HG03108 (cell line): ENCODE data around the gene PCDHA12.
"Not testable (repeated sequence)": the region's sequence is repeated elsewhere in the genome, so short reads cannot be mapped to it uniquely, and the experiment has no call there.

Experiments used
- ATAC-seq: cut with Tn5 transposase; IDR thresholded peaks from one replicate; pipeline ENCODE4 v1.9.1; 2021; ENCODE audit warnings: moderate library complexity; ENCODE audit not compliant: unreplicated experiment

The PCDHA12 gene

GRCh38 chr5:140875085-140876065, at the start of gene PCDHA12:
TSS of gene PCDHA12 (plus strand) at chr5:140875308. CDS start at chr5:140875473, 165 bp downstream.
- ATAC-seq, result no peak

GRCh38 chr5:140827704-140828361, 47.3 kb upstream of the PCDHA12 start, which contains the start of gene PCDHA6:
TSS of gene PCDHA6 (plus strand) at chr5:140827960. CDS start at chr5:140828092, 132 bp downstream.
- no peak for ATAC-seq

GRCh38 chr5:140828362-140828737, 46.8 kb upstream of the PCDHA12 start:
- no peak for ATAC-seq

- ATAC-seq, result not testable (repeated sequence)
These were observed 45.3 kb upstream of the PCDHA12 start for GRCh38 chr5:140829511-140830501.

GRCh38 chr5:140833993-140834392, 41.1 kb upstream of the PCDHA12 start, which contains the start of gene PCDHA7:
TSS of gene PCDHA7 (plus strand) at chr5:140834269. CDS start at chr5:140834384, 115 bp downstream.
- no peak for ATAC-seq

- not testable (repeated sequence) for ATAC-seq
These were observed 40.6 kb upstream of the PCDHA12 start for GRCh38 chr5:140834439-140835008.

- no peak for ATAC-seq
These were observed 39.2 kb upstream of the PCDHA12 start for GRCh38 chr5:140835622-140836510.

- ATAC-seq, result no peak
These were observed 33.8 kb upstream of the PCDHA12 start, which contains the start of gene PCDHA8 for GRCh38 chr5:140840978-140841962. TSS of gene PCDHA8 (plus strand) at chr5:140841187. CDS start at chr5:140841322, 135 bp downstream.

GRCh38 chr5:140842798-140843733, 32.0 kb upstream of the PCDHA12 start:
- no peak for ATAC-seq

- ATAC-seq, result not testable (repeated sequence)
These were observed 26.7 kb upstream of the PCDHA12 start, which contains the start of gene PCDHA9 for GRCh38 chr5:140848139-140849102. TSS of gene PCDHA9 (plus strand) at chr5:140848382. CDS start at chr5:140848496, 114 bp downstream.

GRCh38 chr5:140849831-140850634, 25.1 kb upstream of the PCDHA12 start:
- not testable (repeated sequence) for ATAC-seq

- no peak for ATAC-seq
These were observed 19.1 kb upstream of the PCDHA12 start, which contains the start of gene PCDHA10 for GRCh38 chr5:140855772-140856674. TSS of gene PCDHA10 (plus strand) at chr5:140855897. CDS start at chr5:140856049, 152 bp downstream.
